GM18508 (cell line): Measurements from ENCODE around the gene PPFIBP2.

Experiments
- ATAC-seq: cut with Tn5 transposase; IDR thresholded peaks from one replicate; pipeline ENCODE4 v1.9.1; 2021; ENCODE audit warnings: moderate number of reproducible peaks; ENCODE audit not compliant: insufficient read depth, unreplicated experiment

PPFIBP2 gene

GRCh38 chr11:7513234-7514098, at the start of gene PPFIBP2:
Gene PPFIBP2, plus strand, starts transcription at chr11:7513999. Its CDS starts 35,477 bp downstream, at chr11:7549476.
- peak; percentile 34 for ATAC-seq

DNA sequence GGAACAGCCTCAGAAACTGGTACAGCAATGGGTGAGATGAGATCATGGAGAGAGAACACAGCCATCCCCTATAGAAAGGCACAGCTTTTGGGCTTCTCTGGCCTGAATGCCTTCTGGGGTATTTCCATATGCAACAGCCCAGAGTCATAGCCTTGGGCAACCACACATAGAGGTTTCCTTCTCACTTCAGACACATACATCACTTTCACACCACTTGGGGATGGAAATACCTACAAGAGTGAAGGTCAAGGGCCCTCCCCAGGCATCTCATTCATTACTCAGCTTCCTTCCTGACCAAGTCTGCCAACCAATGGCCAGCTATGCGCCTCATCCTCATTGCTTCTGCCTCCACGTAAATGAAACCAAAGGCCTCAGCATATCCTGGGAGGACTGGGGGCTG, 46.1 kb upstream of the PPFIBP2 start:
- ATAC-seq, result peak; percentile 70

GRCh38 chr11:7469351-7469865, 44.4 kb upstream of the PPFIBP2 start:
- ATAC-seq, result no peak

- no peak for ATAC-seq
Observed at GRCh38 chr11:7471071-7471470, 42.7 kb upstream of the PPFIBP2 start.

DNA sequence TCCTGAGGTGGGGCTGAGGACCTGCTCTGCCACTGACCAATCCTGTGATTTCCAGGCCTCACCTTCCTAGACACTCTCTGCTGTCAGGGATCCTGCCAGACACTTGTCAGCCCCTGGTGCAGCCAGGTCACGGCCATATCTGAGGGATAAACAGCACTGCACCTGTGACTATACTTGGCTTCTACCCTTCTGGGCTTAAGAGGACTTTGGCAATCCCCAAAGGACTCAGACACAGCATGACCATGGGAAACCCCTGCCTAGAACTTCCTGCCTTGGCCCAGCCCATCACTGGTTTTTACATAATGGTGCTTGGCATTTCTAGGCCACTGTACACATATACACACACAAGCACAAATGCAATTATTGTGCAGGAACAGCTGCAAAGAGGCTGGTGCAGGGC, 40.1 kb upstream of the PPFIBP2 start:
- peak; percentile 97 for ATAC-seq

- no peak for ATAC-seq
Observed at GRCh38 chr11:7480113-7480512, 33.7 kb upstream of the PPFIBP2 start.

- no peak for ATAC-seq
Observed at GRCh38 chr11:7484131-7484530, 29.7 kb upstream of the PPFIBP2 start.

GRCh38 chr11:7484645-7485044, 29.2 kb upstream of the PPFIBP2 start:
- no peak for ATAC-seq

DNA sequence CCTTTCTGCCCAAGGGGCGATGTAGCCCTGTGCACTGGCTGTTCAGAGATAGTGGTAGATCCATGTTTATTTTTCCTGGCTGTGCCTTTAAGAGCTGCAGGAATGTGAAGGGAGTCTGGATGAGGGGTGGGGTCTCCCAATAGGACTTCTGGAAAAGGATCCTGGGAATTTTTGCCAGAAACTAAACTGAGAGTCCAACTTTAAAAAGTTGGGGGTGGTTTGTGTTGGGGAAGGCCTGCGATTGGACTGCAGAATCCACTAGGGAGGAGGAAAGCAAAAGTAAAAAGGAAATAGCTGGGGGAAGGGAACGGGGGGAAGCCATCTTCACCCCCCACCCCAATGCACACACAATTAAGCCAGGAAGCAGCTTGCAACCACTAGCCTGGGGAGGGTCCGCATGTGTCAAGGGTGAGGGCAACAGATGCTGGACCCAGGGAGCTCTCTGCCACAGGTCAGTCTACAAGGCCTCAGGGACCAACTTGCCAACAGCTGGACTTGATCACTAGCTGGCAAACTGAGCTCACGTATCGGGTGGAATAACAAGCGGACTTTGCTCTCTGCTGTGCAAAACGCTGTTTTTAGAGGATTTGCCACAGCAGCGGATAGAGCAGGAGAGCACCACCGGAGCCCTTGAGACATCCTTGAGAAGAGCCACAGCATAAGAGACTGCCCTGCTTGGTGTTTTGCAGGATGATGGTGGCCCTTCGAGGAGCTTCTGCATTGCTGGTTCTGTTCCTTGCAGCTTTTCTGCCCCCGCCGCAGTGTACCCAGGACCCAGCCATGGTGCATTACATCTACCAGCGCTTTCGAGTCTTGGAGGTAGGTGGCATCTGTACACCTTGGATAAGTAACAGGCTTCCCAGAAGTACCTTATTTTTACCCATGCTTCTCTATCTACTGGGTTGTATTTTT, 28.4 kb upstream of the PPFIBP2 start, which contains the start of gene OLFML1:
Gene OLFML1 (plus strand): TSS at position 321 of the 912 bp plus-strand sequence. CDS start 370 bp downstream, at position 691.
- ATAC-seq, result no peak

DNA sequence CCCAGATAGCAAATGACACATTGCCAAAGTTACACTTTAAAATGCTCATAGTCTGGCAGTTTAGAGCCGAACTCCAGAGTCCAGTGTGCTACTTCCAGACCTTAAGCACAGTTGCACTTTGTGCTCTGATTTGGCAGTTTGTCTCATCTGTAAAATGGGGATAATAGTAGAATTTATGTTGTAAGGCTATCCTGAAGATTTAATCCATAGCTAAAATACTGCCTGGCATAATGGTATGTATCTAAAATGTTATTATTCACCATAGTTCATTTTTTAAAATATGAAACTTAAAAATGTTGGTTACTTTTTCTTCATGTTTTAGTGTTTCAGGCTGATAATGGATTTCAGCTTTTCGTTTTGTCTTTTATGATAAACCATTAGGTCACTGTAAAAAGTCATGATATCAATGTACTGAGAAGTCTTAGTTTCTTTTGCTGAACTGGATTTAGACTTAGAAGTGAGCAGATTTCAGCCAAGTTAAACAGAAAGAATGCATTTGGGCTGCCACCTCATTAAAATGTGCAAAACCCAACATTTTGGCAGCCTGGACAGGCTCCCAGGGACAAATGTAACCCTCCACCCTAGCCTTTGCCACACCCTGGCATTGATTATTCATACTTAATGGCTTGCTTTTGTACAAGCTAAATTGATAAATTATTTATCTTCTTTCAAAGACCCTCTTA, 27.6 kb upstream of the PPFIBP2 start:
- no peak for ATAC-seq

DNA sequence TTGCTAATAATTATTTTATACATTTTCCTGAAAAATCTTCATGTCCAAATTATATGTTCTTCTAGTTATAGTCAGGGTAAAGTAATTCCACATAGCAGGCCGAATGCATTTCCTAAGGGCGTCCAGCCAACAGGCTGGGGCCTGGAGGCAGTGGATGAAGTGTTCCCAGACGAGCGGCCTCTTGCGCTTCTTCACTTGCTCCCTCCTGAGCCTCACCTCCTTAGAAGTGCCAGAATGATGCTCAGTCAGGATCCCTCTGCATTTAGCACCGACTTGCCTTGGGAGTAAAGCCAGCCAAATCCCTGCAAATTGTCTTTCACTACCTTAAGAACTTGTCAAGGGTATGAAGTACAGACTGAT, 27.0 kb upstream of the PPFIBP2 start:
- ATAC-seq, result no peak

DNA sequence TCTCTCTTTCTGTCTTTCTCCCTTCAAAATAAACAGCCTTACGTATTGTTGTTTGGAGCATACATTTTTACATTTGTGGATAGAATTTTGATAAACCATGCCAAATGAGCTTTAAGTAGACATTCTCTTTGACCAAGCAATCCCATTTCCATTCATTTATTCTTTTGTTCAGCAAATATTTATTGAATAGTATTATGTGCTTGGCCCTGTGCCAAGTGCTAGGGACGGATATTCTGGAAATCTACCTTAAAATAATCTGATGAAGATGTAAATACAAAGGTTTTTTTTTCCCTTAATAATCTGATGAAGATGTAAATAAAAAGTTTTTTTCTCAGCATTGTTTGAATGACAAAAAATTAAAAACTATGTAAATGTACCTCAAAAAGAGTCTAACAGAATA, 26.4 kb upstream of the PPFIBP2 start:
- ATAC-seq, result no peak

DNA sequence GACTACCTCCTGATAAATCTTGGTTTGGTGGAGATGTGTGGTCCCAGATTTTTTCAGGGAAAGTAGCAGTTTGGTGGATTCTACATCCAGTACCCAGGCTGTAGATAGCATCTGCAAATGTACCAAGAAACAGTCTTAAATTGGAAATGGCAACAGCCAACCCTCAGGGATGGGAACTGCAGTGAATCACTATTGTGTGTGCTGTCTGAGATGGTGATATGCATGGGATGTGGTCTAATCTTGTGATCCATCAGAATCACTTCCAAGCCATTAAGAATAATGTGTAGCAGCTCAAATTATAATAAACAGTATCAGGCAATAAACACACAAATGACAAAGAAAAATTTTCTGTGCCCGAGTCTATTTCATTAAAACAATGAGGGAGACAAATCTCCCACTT, 25.1 kb upstream of the PPFIBP2 start:
- ATAC-seq, result no peak

DNA sequence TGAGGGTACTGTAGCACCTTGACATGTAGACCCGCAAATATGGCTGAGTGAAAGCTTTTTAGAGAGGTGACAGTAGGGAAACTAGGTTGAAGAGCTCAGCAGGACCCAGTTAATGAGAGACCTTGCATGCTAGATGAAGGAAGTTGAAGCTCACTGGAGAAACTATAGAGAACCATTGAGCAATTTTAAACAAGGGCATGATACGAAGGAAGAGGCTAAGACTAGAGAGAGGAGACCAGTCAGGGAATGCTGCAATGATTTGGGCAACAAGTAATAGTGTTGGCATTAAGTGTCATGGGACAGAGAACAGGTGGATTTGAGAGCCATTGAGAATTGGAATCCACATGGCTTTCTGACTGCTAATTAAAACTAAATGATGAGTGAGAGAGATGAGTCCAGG, 24.4 kb upstream of the PPFIBP2 start:
- ATAC-seq, result no peak

- no peak for ATAC-seq
Observed at GRCh38 chr11:7490054-7490453, 23.7 kb upstream of the PPFIBP2 start.

- no peak for ATAC-seq
Observed at GRCh38 chr11:7490535-7490934, 23.3 kb upstream of the PPFIBP2 start.

DNA sequence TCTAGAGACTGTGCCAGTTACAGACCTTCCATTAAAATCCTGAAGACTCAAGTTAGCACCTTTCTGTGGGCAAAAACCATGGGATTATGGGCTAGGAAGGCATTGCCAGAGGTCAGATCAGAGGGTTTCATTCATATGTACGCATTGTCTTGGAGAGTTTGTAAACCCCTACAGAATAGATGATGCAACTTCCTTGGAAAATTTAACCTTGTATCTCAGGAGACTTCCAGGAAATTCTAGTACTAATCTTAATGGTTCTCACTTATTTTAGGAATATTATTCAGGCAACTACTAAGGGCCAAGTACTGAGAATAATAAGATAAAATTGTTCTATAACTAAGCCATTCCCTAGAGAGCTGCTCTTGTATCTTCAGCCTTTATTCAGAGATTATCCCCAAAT, 21.5 kb upstream of the PPFIBP2 start:
- ATAC-seq, result no peak

GRCh38 chr11:7493670-7494069, 20.1 kb upstream of the PPFIBP2 start:
- ATAC-seq, result no peak

DNA sequence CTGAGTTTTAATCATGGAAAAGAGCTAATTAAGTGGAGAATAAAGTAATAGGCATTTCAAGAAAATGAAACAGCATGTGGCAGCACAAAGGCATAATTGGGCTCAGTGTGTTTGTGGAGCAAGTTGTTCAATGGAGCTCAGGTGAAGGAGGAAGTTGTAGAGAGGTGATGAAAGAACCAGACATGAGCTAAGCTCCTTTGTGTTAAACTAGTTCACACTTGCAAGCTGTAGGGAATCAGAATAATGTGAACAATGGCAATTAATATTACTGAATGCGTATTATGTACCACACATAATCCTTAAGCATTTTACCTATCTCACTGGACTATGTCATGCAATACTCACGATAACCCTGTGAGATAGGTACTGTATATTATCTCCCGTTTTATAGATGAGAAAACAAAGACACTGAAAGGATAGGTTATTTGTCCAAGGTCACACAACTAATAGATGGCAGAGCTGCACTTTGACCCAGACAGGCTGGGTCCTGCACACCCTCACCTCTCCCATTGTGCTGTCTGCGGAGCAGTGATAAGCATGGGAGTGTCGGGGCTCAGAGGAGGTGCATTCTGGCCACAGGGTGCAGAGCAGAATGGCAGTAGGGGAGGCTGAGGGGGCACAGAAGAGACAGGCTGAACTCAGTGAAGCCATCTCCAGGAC, 19.6 kb upstream of the PPFIBP2 start:
- no peak for ATAC-seq
